ENCODE data around the gene NDUFS2.
A peak's percentile ranks its signal among the peaks of the same experiment; 100 is the strongest.

Gene NDUFS2

DNA sequence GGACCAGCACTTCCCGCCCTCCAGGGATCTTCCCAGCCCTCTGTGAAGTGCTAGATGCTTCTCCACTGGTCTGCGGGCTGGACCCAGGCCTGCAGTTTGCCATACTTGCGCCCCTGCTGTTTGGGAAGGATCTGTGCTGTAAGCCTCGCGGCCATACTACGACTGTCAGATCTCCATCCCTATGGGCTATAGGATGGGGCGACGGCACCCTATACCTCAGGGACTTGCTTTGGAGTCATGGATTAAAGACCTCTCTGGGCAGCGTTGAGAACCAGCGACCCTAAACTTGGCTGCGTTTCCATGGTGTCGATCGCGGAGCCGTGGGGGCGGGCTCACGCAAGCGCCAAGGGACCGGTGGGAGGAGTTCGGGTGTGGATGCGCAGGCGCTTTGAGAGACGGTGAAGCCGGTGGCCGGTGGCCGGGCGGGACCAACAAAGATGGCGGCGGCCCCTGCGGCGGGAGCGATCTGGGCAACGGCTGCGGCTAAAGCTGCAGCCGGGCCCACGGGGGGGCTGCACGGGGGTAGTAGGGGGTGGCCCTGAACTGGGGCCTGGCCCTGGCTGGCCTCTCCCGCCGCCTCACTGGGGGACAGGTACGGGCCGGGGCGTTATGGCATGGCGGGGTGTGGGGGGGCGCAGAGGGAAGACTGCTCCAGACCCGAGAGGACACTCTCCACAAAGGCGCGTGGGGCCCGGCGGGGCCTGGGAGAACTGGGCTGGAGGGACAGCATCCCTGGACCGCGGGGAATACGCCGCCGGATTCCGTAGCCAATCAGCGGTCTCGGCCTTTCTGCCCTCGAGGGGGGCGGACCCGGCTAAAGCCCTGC lies 42.9 kb upstream of the NDUFS2 start, which contains the start of gene USP21:
Gene USP21, plus strand, starts transcription at position 414 of the 826 bp plus-strand sequence. CDS start 1,141 bp downstream, outside the sequence.
- in situ Hi-C loops (cut with HindIII; ENCODE audit: low sequenced_read_pairs): no loop called here
- peak within 1 kb of the TSS; percentile 95 for H3K4me3 ChIP-seq (ENCODE audit: low read depth, low read length)
- DNase-seq (ENCODE audit: low read depth): peak; percentile 80
- TF ChIP-seq, protein P1, sequence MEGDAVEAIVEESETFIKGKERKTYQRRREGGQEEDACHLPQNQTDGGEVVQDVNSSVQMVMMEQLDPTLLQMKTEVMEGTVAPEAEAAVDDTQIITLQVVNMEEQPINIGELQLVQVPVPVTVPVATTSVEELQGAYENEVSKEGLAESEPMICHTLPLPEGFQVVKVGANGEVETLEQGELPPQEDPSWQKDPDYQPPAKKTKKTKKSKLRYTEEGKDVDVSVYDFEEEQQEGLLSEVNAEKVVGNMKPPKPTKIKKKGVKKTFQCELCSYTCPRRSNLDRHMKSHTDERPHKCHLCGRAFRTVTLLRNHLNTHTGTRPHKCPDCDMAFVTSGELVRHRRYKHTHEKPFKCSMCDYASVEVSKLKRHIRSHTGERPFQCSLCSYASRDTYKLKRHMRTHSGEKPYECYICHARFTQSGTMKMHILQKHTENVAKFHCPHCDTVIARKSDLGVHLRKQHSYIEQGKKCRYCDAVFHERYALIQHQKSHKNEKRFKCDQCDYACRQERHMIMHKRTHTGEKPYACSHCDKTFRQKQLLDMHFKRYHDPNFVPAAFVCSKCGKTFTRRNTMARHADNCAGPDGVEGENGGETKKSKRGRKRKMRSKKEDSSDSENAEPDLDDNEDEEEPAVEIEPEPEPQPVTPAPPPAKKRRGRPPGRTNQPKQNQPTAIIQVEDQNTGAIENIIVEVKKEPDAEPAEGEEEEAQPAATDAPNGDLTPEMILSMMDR (IDR thresholded peaks at IDR 0.05; ENCODE audit: low read depth, low read length, missing control alignments): peak; percentile 34

DNA sequence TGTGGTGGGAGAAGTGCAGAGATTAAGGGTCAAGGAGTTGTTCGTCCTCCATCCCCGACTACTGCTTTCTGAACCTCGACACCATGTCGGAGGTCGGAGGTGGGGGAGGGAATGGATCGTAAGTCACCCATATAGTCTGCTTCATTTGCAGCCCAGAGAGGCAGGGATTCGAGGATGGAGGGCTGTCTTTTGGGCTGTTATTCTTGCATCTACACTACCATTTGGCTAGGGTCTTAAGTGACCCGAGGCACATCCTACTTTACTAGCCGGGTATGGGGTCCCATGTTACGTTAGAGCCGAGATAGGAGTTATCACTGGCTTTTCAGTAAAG lies 42.3 kb upstream of the NDUFS2 start:
- TF ChIP-seq, protein P1 (IDR thresholded peaks at IDR 0.05; ENCODE audit: low read depth, low read length, missing control alignments): no peak
- H3K4me3 ChIP-seq (ENCODE audit: low read depth, low read length): peak overlapping the region; percentile 95
- no peak for DNase-seq (ENCODE audit: low read depth)
- in situ Hi-C loops (cut with HindIII; ENCODE audit: low sequenced_read_pairs): no loop called here

DNA sequence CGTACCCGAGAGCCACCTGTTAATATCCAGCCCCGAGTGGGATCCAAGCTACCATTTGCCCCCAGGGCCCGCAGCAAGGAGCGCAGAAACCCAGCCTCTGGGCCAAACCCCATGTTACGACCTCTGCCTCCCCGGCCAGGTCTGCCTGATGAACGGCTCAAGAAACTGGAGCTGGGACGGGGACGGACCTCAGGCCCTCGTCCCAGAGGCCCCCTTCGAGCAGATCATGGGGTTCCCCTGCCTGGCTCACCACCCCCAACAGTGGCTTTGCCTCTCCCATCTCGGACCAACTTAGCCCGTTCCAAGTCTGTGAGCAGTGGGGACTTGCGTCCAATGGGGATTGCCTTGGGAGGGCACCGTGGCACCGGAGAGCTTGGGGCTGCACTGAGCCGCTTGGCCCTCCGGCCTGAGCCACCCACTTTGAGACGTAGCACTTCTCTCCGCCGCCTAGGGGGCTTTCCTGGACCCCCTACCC lies 41.5 kb upstream of the NDUFS2 start:
- H3K4me3 ChIP-seq (ENCODE audit: low read depth, low read length): no peak overlapping the region
- in situ Hi-C loops (cut with HindIII; ENCODE audit: low sequenced_read_pairs): no loop called here
- DNase-seq (ENCODE audit: low read depth): no peak
- TF ChIP-seq, protein P1 (IDR thresholded peaks at IDR 0.05; ENCODE audit: low read depth, low read length, missing control alignments): no peak

DNA sequence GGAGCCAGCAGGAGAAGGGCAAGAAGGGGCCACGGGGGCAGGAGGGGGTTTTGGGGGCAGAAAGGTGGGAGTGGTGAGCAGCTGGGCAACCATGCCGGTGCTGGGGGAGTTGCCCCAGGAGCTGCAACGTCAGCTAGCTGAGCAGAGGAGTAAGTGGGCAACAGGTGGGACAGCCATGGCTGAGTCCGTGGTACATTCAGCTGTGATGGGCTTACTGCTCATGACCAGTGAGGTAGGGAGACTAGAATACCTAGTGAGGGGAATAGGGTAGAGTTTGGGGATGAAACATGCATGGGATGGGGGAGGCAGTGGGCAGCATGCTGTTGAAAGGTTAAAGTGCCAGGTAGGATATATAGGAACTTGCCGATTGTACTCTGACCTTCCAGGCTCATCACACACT lies 40.5 kb upstream of the NDUFS2 start:
- in situ Hi-C loops (cut with HindIII; ENCODE audit: low sequenced_read_pairs): no loop called here
- TF ChIP-seq, protein P1 (IDR thresholded peaks at IDR 0.05; ENCODE audit: low read depth, low read length, missing control alignments): no peak
- no peak for DNase-seq (ENCODE audit: low read depth)
- H3K4me3 ChIP-seq (ENCODE audit: low read depth, low read length): no peak overlapping the region

DNA sequence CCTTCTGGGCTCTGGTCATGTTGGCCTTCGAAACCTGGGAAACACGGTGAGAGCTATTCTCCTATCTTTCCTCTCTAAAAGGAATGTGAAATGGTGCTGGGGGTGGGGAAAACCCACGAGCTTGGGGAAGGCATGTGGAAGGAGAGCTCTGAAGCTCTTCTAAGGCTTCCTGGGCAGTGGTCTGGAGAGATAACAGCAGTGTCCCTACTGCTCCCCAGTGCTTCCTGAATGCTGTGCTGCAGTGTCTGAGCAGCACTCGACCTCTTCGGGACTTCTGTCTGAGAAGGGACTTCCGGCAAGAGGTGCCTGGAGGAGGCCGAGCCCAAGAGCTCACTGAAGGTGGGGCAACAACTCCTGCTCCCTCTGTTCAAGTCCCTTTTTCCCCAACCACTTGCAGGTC lies 40.1 kb upstream of the NDUFS2 start:
- no peak overlapping the region for H3K4me3 ChIP-seq (ENCODE audit: low read depth, low read length)
- in situ Hi-C loops (cut with HindIII; ENCODE audit: low sequenced_read_pairs): no loop called here
- no peak for DNase-seq (ENCODE audit: low read depth)
- TF ChIP-seq, protein P1 (IDR thresholded peaks at IDR 0.05; ENCODE audit: low read depth, low read length, missing control alignments): no peak

DNA sequence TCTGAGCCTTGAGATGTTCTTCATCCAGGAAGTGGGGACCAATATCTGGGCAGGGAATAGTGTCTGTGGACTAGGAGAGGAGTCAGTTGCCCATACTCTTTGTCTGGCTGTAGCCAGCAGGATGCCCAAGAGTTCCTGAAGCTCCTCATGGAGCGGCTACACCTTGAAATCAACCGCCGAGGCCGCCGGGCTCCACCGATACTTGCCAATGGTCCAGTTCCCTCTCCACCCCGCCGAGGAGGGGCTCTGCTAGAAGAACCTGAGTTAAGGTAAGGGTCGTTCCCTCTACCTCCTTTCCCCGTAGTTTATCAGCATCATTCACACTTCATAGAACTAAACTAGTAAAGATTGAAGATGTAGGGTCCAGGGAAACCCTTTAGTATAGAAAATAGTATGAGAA lies 39.4 kb upstream of the NDUFS2 start:
- no peak for DNase-seq (ENCODE audit: low read depth)
- TF ChIP-seq, protein P1 (IDR thresholded peaks at IDR 0.05; ENCODE audit: low read depth, low read length, missing control alignments): no peak
- in situ Hi-C loops (cut with HindIII; ENCODE audit: low sequenced_read_pairs): no loop called here
- H3K4me3 ChIP-seq (ENCODE audit: low read depth, low read length): no peak overlapping the region

All from astrocyte of the cerebellum (primary cell).